Stimulated activated CD8-positive, alpha-beta memory T cell treated with anti-CD3 and anti-CD28 coated beads, Interleukin-15, amount 100 ng/mL, for 48 hours (primary cell): ENCODE data around the gene CLPTM1L.
"Not testable (repeated sequence)": the region's sequence is repeated elsewhere in the genome, so short reads cannot be mapped to it uniquely, and the experiment has no call there.

Experiments used
- DNase-seq, 2 donors: peaks; one replicate each; pipeline ENCODE4 v3.0.0-alpha.2; 2020; ENCODE audit warnings: low read depth in 2 of 2

The CLPTM1L gene

GRCh38 chr5:1276930-1277329, 68.0 kb downstream of the CLPTM1L start:
- DNase-seq = no peak

- not testable (repeated sequence) for DNase-seq
Observed at GRCh38 chr5:1275397-1276391, 69.2 kb downstream of the CLPTM1L start.

DNA sequence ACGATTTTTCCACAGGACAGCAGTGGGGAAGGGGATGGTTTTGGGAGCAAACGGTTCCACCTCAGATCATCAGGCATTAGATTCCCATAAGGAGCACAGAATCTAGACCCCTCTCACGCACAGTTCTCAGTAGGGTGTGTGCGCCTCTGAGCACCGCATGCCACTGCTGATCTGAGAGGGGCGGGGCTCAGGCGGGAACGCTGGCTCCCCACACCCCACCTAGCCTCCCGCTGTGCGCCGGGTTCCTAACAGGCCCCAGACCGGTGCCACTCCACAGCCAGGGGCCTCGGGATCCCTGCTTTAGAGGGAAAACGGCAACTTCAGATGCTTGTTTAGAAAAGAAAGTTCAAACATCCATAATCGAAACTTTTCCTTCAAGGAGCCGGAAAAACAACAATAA, 70.4 kb downstream of the CLPTM1L start:
- no peak for DNase-seq

DNA sequence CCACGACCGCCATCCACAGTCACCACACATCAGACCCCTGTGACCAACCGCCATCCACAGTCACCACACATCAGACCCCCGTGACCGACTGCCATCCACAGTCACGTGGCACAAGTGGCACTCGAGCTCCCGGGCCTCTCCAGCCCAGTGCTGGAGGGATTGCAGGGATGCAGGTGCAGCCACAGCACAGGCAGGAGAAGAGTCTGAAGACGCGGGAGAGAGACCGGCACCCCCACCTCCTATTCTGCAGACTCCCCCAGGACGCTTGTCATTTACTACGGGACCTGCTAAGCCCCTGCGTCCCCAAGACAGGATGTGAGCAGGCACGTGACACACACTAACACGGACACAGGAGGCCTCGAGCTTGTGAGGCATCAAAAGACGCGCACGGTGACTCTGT, 71.2 kb downstream of the CLPTM1L start:
- DNase-seq = no peak

DNA sequence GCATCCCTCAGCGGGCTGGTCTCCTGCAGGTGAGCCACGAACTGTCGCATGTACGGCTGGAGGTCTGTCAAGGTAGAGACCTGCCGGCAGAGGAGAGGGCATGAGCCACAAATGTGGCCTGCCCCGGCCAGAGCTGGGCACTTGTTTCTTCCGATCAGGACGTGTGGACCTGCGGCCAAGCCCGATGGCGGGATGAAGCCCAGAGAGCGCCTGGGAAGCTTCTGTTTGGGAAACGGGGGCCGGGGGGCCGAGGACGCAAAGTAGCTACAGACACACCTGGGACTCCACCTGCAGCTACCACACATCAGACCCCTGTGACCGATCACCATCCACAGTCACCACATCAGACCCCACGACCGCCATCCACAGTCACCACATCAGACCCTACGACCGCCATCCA, 72.7 kb downstream of the CLPTM1L start:
- no peak for DNase-seq

DNA sequence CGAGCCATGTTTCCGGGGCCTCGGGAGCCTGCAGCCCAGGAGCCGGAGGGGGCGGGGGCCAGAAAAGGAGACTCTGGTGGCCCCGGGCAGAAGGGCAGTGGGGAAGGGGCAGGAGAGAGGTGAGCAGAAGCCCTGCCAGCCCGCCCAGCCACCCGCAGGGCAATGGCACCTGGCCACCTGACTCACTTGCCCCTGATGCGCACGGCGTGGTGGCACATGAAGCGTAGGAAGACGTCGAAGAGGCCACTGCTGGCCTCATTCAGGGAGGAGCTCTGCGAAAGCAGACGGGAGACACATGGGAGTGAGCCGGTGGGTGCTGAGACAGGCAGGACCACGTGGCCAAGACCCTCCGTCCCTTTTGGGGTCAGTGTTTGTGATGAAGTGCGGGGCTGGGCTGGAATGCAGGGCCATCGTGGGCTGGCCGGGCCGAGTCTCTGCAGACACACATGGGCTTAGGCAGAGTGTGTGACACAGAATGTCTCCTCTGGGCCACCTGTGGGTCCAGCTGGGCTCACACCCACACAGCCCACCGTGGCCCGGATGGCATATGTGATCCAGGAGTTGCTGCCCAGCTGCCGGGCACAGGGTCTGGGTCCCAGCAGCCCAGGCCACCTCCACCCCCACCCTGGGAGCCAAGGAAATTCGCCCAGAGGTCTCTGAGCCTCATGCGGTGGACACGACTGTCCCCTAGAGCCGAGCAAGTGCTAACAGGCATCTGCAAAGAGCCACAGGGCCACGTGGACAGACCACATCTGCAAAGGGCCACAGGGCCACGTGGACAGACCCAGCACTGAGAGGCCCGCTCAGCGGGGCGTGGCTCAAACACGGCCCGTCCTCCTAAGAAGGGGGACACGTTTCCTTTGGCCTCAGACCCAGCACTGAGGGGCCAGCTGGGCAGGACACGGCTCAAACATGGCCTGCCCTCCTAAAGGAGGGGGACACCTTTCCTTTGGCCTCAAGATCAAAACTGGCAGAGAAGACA, 73.7 kb downstream of the CLPTM1L start:
- no peak for DNase-seq

- DNase-seq = no peak
Observed at GRCh38 chr5:1270426-1270825, 74.5 kb downstream of the CLPTM1L start.

- peak; percentile 26 to 43 for DNase-seq
Observed at GRCh38 chr5:1268666-1269065, 76.2 kb downstream of the CLPTM1L start.

DNA sequence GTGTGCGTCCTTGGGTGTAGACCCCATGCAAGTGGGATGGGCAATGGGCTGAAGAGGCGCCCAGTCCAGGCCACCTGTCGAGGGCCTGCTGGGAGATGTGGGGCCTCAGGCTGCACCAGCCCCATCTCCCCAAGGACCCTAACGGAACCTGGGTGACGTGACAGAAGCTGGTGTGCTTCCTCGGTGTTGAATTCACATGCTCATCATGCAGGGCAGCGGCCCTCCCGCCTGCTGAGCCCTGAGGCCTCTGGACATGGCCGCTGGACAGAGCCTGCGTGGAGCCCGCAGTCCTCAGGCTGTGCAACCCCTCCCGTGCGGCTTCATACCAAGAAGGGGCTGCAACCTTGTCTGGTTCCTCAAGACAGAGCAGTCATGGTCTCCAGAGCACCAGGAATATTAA, 76.8 kb downstream of the CLPTM1L start:
- DNase-seq = no peak
